T-cell (primary cell): Measurements from ENCODE around the gene VARS1. TPM values are rescaled to one million over a fixed set of nuclear protein-coding genes. Genes with fewer than 3 reads are reported as not detected.

Experiments used
- ATAC-seq, 4 experiments: fragments of 200-7000 bp in 3 of 4; fragments of 150-1000 bp in 1 of 4; cut with Tn5 transposase; replicated peaks in 1 of 4; 1 replicate in 3 of 4; 2 replicates in 1 of 4; pipeline ENCODE4 v1.10.0; 2021; ENCODE audit warnings: moderate library complexity in 3 of 4, mild to moderate bottlenecking in 2 of 4, moderate number of reproducible peaks in 1 of 4
- CTCF ChIA-PET, 2 donors: fragments of 300-600 bp; sonication (Branson Sonifier 250); formaldehyde crosslinking; loops; one replicate each; lab custom pipeline; 2022; ENCODE audit warnings: antibody characterized with exemption in 2 of 2; lab: Charles Lee
- POLR2A ChIA-PET, 2 donors: fragments of 300-600 bp; sonication (Branson Sonifier 250); formaldehyde crosslinking; loops; one replicate each; lab custom pipeline; 2022; ENCODE audit warnings: antibody characterized with exemption in 2 of 2; lab: Charles Lee
- DNase-seq, 35 experiments: peaks; one replicate each; pipeline versions ENCODE4 v3.0.0 to v3.0.0-alpha.2; 2013 to 2023
- H3K27ac ChIP-seq: one replicate; pipeline ENCODE4 v1.5.1; 2013; ENCODE audit warnings: low read length
- H3K27me3 ChIP-seq, 2 experiments: replicated peaks in 1 of 2; 1 replicate in 1 of 2; 2 replicates in 1 of 2; pipeline versions ENCODE4 v1.6.1 to v1.7.0; 2013; ENCODE audit warnings: low read length in 1 of 2, mixed read lengths in 1 of 2; ENCODE audit not compliant: control insufficient read depth in 2 of 2, insufficient read depth in 2 of 2; ENCODE audit errors: extremely low read depth in 1 of 2
- H3K36me3 ChIP-seq, 2 donors: 1 replicate in 1 of 2; 2 replicates in 1 of 2; pipeline versions ENCODE4 v1.6.1 to v1.7.0; 2013; ENCODE audit warnings: low read length in 1 of 2; ENCODE audit not compliant: control insufficient read depth in 2 of 2, insufficient read depth in 1 of 2; ENCODE audit errors: extremely low read depth in 1 of 2
- H3K4me1 ChIP-seq, 2 experiments: 1 replicate in 1 of 2; 2 replicates in 1 of 2; pipeline versions ENCODE4 v1.6.1 to v1.7.0; 2013; ENCODE audit warnings: low read length in 2 of 2, mixed read lengths in 1 of 2; ENCODE audit not compliant: insufficient read depth in 2 of 2, control insufficient read depth in 1 of 2; ENCODE audit errors: extremely low read depth in 1 of 2
- H3K4me3 ChIP-seq, 2 donors: 1 replicate in 1 of 2; 2 replicates in 1 of 2; pipeline versions ENCODE4 v1.5.1 to v1.7.0; 2013; ENCODE audit warnings: mild to moderate bottlenecking in 2 of 2, low read length in 1 of 2, moderate library complexity in 1 of 2; ENCODE audit not compliant: control insufficient read depth in 1 of 2; ENCODE audit errors: extremely low read depth in 1 of 2
- H3K9me3 ChIP-seq: 2 replicates; pipeline ENCODE4 v1.7.0; 2013
- H3K27ac Mint-ChIP-seq, 2 donors: one replicate each; pipeline ENCODE4 v1.8.0; 2020 to 2021; ENCODE audit warnings: mild to moderate bottlenecking in 2 of 2, mixed read lengths in 2 of 2
- H3K27me3 Mint-ChIP-seq, 2 donors: one replicate each; pipeline ENCODE4 v1.8.0; 2021 to 2022; ENCODE audit warnings: mixed read lengths in 2 of 2
- H3K36me3 Mint-ChIP-seq: one replicate; pipeline ENCODE4 v1.8.0; 2021; ENCODE audit warnings: mixed read lengths
- H3K4me1 Mint-ChIP-seq, 3 donors: one replicate each; pipeline ENCODE4 v1.8.0; 2020 to 2022; ENCODE audit warnings: mixed read lengths in 3 of 3, mild to moderate bottlenecking in 1 of 3
- H3K4me3 Mint-ChIP-seq, 3 donors: one replicate each; pipeline ENCODE4 v1.8.0; 2020 to 2022; ENCODE audit warnings: mild to moderate bottlenecking in 3 of 3, mixed read lengths in 3 of 3, moderate library complexity in 3 of 3
- H3K9me3 Mint-ChIP-seq, 3 donors: one replicate each; pipeline ENCODE4 v1.8.0; 2020 to 2022; ENCODE audit warnings: mixed read lengths in 3 of 3
- WGBS: methylation state at CpG from one replicate; pipeline ENCODE4 v1.1.5; 2013; ENCODE audit warnings: missing lambda C conversion rate; ENCODE audit not compliant: insufficient coverage; 5-methylcytosine and 5-hydroxymethylcytosine counted together
- total RNA-seq, 35 experiments: library from RNA in 6 of 35; stranded (reverse) in 6 of 35; fragments of 120-200 nt in 1 of 35; gene quantifications; one replicate each; pipeline versions ENCODE4 v1.2.1 to v1.2.4 and lab custom pipeline; 2013 to 2026

Gene VARS1
- total RNA-seq, 5 donors from 2014 or later (not counting 1 experiment from before 2014, with no cell fraction given), result 44.4 to 71.0 (median 62.5) TPM

DNA sequence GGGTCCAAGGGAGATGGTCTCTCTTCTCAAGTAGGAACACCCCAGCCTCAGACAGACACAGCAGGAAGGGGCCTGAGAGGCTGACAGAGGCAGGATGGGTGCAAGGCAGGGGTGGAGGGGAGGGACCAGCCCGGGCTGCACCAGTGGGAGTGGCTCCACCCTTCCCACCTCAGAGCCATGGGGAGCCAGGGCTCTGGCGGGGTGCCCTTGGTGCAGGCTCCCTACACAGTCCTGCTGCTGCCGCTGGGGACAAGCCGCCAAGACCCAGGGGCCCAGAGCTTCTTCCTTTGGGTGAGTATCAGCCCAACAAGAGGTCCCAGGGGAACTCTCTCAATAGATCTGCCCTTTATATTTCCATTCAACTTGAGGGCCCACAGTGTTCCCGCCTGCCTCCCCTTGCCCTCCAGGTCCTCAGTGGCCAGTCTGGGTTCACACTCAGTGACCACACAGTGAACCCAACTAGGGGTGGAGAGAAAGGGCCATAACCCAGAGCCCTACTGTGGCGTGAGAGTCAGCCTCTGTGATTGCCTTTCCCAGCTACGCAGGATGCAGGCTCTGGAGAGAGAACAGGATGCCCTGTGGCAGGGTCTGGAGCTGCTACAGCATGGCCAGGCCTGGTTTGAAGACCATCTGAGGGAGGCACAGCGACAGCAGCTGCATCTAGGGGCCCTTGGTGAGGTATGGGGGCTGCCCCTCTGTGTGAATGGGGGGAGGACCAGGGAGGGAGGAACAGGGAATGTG lies 32.5 kb downstream of the VARS1 start:
- ATAC-seq, result no peak
- CTCF ChIA-PET, result no interaction called here
- DNase-seq, result no peak

DNA sequence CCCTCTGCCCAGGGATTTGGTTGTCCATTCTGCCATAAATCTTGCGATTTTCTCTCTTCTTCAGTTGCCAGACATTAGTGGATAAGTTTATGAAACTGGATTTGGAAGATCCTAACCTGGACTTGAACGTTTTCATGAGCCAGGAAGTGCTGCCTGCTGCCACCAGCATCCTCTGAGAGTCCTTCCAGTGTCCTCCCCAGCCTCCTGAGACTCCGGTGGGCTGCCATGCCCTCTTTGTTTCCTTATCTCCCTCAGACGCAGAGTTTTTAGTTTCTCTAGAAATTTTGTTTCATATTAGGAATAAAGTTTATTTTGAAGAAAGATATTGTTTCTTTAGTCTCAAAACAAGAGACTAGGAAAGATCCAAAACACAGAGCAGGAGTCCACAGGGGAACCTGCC lies 33.2 kb downstream of the VARS1 start, which contains the start of gene SAPCD1:
Gene SAPCD1 (plus strand): TSS at position 301 of the 400 bp plus-strand sequence. CDS start 399 bp downstream, outside the sequence.
- H3K36me3 Mint-ChIP-seq, result peaks cover 32% of the 10 kb centered on the region
- H3K27ac ChIP-seq, result no peak within 1 kb of the TSS
- no CpG with 5 or more reads among the region's 4 CpGs for WGBS
- POLR2A ChIA-PET, result no interaction called here
- no peaks in the 10 kb centered on the region for H3K9me3 Mint-ChIP-seq
- no peak within 1 kb of the TSS for H3K4me3 Mint-ChIP-seq
- DNase-seq (no peak), ATAC-seq (no peak)
- no peaks in the 10 kb centered on the region for H3K36me3 ChIP-seq
- CTCF ChIA-PET, result no interaction called here
- no peak within 1 kb of the TSS for H3K27ac Mint-ChIP-seq
- peaks cover 0 to 9% (median 0%) of the 10 kb centered on the region in 3 donors for H3K4me1 Mint-ChIP-seq
- no peak within 1 kb of the TSS for H3K4me3 ChIP-seq
- no peaks in the 10 kb centered on the region for H3K4me1 ChIP-seq
- no peaks in the 10 kb centered on the region for H3K9me3 ChIP-seq
- H3K27me3 ChIP-seq, result no peaks in the 10 kb centered on the region
- H3K27me3 Mint-ChIP-seq, result no peaks in the 10 kb centered on the region

More for the DNA sequence above, 32.5 kb downstream of the VARS1 start:
- no peaks in the 10 kb centered on the region for H3K9me3 Mint-ChIP-seq
- Histone ChIP-seq H3K36me3 (no peaks in the 10 kb centered on the region), H3K27ac (no peak overlapping the region), H3K4me3 (no peak overlapping the region), H3K9me3 (no peaks in the 10 kb centered on the region), H3K4me1 (no peaks in the 10 kb centered on the region), H3K27me3 (no peaks in the 10 kb centered on the region)
- no peak overlapping the region for H3K27ac Mint-ChIP-seq
- H3K27me3 Mint-ChIP-seq, result no peaks in the 10 kb centered on the region
- WGBS, result 99% methylated on average over 6 of the region's 8 CpGs
- POLR2A ChIA-PET, result no interaction called here
- H3K4me3 Mint-ChIP-seq, result no peak overlapping the region
- H3K36me3 Mint-ChIP-seq, result peaks cover 32% of the 10 kb centered on the region
- peaks cover 0 to 9% (median 0%) of the 10 kb centered on the region in 3 donors for H3K4me1 Mint-ChIP-seq

DNA sequence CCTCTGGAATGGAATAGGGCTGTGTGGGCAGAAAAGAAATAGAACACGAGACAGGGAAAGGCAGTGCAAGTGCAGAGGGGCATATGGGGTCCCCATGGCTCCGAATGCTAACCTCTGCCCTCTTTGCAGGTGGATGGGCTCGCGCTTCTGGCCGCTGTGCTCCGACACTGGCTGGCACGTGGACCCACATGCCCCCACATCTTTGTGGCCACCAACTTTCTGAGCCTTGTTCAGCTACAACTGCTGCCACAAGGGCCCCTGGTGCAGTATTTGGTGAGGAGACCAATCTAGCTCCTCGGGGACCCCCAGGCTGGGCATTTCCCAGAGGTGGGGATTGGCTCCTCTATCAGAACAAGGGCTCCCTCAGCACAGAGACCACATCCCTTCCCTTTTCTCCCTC lies 34.2 kb downstream of the VARS1 start:
- H3K27me3 ChIP-seq, result no peaks in the 10 kb centered on the region
- 100% methylated on average over 4 of the region's 8 CpGs for WGBS
- Mint-ChIP-seq H3K36me3 (peaks cover 32% of the 10 kb centered on the region), H3K27me3 (no peaks in the 10 kb centered on the region), H3K9me3 (no peaks in the 10 kb centered on the region), H3K4me1 (peaks cover 0 to 9% (median 0%) of the 10 kb centered on the region in 3 donors), H3K27ac (no peak overlapping the region), H3K4me3 (no peak overlapping the region)
- no peak overlapping the region for H3K4me3 ChIP-seq
- no peaks in the 10 kb centered on the region for H3K9me3 ChIP-seq
- no peaks in the 10 kb centered on the region for H3K4me1 ChIP-seq
- no peak overlapping the region for H3K27ac ChIP-seq
- ChIA-PET CTCF (no interaction called here), POLR2A (no interaction called here)
- H3K36me3 ChIP-seq, result no peaks in the 10 kb centered on the region
- no peak for ATAC-seq
- DNase-seq, result no peak

DNA sequence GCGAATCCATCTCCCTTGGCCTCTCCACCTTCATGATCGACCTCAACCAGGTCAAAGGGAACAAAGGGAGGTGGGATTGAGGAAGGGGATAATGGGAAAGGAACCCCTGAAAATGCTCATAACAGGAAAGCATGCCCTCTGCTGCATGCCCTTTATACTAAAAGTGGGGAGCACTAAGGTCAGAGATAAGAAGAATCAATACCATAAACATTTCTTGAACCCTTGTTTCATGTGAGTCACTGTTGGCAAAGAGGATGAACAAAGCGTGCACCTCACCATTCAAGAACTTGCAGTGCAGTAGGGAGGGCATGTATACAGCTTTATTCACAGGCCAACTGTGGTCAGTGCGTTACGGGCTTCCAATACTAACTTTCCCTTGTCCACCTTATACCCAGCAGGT lies 34.8 kb downstream of the VARS1 start:
- Histone ChIP-seq H3K4me1 (no peaks in the 10 kb centered on the region), H3K36me3 (no peaks in the 10 kb centered on the region), H3K27me3 (no peaks in the 10 kb centered on the region), H3K27ac (no peak overlapping the region), H3K4me3 (no peak overlapping the region), H3K9me3 (no peaks in the 10 kb centered on the region)
- no CpG with 5 or more reads among the region's 5 CpGs for WGBS
- ATAC-seq (no peak), DNase-seq (no peak)
- no peak overlapping the region for H3K27ac Mint-ChIP-seq
- H3K36me3 Mint-ChIP-seq, result peaks cover 32% of the 10 kb centered on the region
- H3K27me3 Mint-ChIP-seq, result no peaks in the 10 kb centered on the region
- CTCF ChIA-PET, result interaction anchor here in 1 of 2 donors (0.7 kb wide), 1 partner anchor 70 kb away, joined by 8 read pairs; no protein-coding TSS in a partner anchor
- POLR2A ChIA-PET, result no interaction called here
- H3K4me1 Mint-ChIP-seq, result peaks cover 0 to 9% (median 0%) of the 10 kb centered on the region in 3 donors
- no peak overlapping the region for H3K4me3 Mint-ChIP-seq
- no peaks in the 10 kb centered on the region for H3K9me3 Mint-ChIP-seq

DNA sequence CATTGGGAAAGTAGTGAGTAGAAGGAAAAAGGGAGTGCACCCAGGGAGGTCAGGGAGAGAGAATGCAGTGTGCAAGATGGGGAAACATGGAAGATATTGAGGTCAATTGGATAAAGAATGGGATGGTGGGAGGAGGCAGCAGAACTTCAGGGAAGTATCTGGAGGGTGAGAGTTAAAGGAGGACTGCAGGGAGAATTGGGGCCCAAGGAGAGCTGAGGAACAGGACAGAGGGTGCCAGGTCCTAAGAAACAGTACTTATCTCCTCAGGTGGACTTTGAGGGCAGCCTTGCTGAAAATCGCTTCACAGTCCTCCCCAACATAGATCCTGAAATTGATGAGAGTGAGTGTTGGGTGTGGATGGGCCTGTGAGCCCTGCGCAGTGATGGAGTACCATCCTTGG lies 37.3 kb downstream of the VARS1 start:
- Mint-ChIP-seq H3K36me3 (peaks cover 28% of the 10 kb centered on the region), H3K4me3 (no peak overlapping the region), H3K27me3 (no peaks in the 10 kb centered on the region), H3K4me1 (peaks cover 0 to 9% (median 0%) of the 10 kb centered on the region in 3 donors), H3K9me3 (no peaks in the 10 kb centered on the region), H3K27ac (no peak overlapping the region)
- ChIA-PET CTCF (no interaction called here), POLR2A (no interaction called here)
- ATAC-seq, result no peak
- no peaks in the 10 kb centered on the region for H3K27me3 ChIP-seq
- H3K27ac ChIP-seq, result no peak overlapping the region
- 100% methylated on average over 1 of the region's 2 CpGs for WGBS
- no peak for DNase-seq
- no peaks in the 10 kb centered on the region for H3K9me3 ChIP-seq
- H3K4me3 ChIP-seq, result no peak overlapping the region
- H3K36me3 ChIP-seq, result no peaks in the 10 kb centered on the region
- H3K4me1 ChIP-seq, result no peaks in the 10 kb centered on the region

DNA sequence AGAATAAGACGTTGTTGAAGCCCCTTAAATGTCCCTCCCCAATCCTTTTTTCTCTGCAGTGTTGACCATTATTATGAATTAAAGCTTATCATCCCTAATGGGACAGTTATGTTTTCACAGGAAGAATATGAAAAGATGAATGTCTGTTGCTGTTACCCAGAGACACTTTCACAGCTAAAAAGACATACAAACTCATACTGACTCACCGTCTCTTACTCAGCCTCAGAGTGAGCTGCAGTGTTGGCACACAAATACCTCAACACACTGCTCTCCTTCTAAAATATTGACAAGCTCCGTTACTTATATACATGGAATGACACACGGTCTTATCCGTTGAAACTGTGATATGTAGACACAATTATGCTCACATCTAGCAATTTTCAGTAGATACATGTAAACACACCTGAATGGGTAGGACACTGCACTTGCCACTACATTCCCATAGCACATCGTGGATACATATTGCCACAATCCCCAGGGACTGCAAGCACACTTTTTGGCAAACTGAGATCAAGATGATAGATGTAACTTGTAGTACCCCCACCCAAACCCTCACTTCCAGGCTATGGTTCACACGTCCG lies 42.7 kb downstream of the VARS1 start:
- no peak overlapping the region for H3K4me3 ChIP-seq
- H3K27ac ChIP-seq, result no peak overlapping the region
- ChIA-PET POLR2A (interaction anchor here in 1 of 2 donors (0.6 to 0.7 kb wide), 2 partner anchors 32 to 941 kb away, joined by 3 to 8 read pairs; no protein-coding TSS in a partner anchor), CTCF (interaction anchor here in 1 of 2 donors (1.1 kb wide), 1 partner anchor 17 kb away, joined by 3 read pairs; no protein-coding TSS in a partner anchor)
- H3K9me3 Mint-ChIP-seq, result no peaks in the 10 kb centered on the region
- DNase-seq (no peak), ATAC-seq (no peak)
- H3K27ac Mint-ChIP-seq, result no peak overlapping the region
- no peaks in the 10 kb centered on the region for H3K27me3 ChIP-seq
- no peak overlapping the region for H3K4me3 Mint-ChIP-seq
- no peaks in the 10 kb centered on the region for H3K9me3 ChIP-seq
- 97% methylated on average over 4 of the region's 8 CpGs for WGBS
- H3K36me3 Mint-ChIP-seq, result no peaks in the 10 kb centered on the region
- H3K36me3 ChIP-seq, result no peaks in the 10 kb centered on the region
- no peaks in the 10 kb centered on the region for H3K4me1 Mint-ChIP-seq
- no peaks in the 10 kb centered on the region for H3K4me1 ChIP-seq
- H3K27me3 Mint-ChIP-seq, result no peaks in the 10 kb centered on the region
